PFSK-1 (cell line): ENCODE measurements around the gene BANP.

ENCODE experiments used
- FOXP2 ChIP-seq: optimal IDR thresholded peaks from 2 replicates; pipeline ENCODE3; 2011; ENCODE audit warnings: borderline replicate concordance, control low read depth, inconsistent platforms; ENCODE audit not compliant: insufficient read depth; ENCODE audit errors: extremely low read length, extremely low read depth
- POLR2AphosphoS5 ChIP-seq: IDR thresholded peaks from 2 replicates; pipeline ENCODE4 v1.6.1; 2012; ENCODE audit warnings: low read depth, mild to moderate bottlenecking, control low read depth, low read length, moderate library complexity
- TAF1 ChIP-seq: IDR thresholded peaks from 2 replicates; pipeline ENCODE4 v1.6.1; 2012; ENCODE audit warnings: low read length, control low read depth, borderline replicate concordance; ENCODE audit not compliant: insufficient read depth
- TF ChIP-seq, protein P1 (sequence below), 2 experiments: IDR thresholded peaks; 2 replicates each; pipeline versions ENCODE4 v1.6.1 to v1.8.0; 2011 to 2012; ENCODE audit warnings: low read depth in 2 of 2, low read length in 2 of 2, control low read depth in 1 of 2, inconsistent platforms in 1 of 2, mild to moderate bottlenecking in 1 of 2, moderate library complexity in 1 of 2; ENCODE audit not compliant: insufficient read depth in 1 of 2

- TF ChIP-seq TAF1: no peak
- TF ChIP-seq, protein P1, sequence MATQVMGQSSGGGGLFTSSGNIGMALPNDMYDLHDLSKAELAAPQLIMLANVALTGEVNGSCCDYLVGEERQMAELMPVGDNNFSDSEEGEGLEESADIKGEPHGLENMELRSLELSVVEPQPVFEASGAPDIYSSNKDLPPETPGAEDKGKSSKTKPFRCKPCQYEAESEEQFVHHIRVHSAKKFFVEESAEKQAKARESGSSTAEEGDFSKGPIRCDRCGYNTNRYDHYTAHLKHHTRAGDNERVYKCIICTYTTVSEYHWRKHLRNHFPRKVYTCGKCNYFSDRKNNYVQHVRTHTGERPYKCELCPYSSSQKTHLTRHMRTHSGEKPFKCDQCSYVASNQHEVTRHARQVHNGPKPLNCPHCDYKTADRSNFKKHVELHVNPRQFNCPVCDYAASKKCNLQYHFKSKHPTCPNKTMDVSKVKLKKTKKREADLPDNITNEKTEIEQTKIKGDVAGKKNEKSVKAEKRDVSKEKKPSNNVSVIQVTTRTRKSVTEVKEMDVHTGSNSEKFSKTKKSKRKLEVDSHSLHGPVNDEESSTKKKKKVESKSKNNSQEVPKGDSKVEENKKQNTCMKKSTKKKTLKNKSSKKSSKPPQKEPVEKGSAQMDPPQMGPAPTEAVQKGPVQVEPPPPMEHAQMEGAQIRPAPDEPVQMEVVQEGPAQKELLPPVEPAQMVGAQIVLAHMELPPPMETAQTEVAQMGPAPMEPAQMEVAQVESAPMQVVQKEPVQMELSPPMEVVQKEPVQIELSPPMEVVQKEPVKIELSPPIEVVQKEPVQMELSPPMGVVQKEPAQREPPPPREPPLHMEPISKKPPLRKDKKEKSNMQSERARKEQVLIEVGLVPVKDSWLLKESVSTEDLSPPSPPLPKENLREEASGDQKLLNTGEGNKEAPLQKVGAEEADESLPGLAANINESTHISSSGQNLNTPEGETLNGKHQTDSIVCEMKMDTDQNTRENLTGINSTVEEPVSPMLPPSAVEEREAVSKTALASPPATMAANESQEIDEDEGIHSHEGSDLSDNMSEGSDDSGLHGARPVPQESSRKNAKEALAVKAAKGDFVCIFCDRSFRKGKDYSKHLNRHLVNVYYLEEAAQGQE (IDR thresholded peaks at IDR 0.05; ENCODE audit: insufficient read depth in 1 of 2, low read depth in 2 of 2, low read length in 2 of 2): no peak
- no peak for TF ChIP-seq POLR2AphosphoS5
- no peak for TF ChIP-seq FOXP2
Observed at GRCh38 chr16:87945351-87946042, 5.7 kb upstream of the BANP start.
